ENCODE data around the gene WNT9B.

DNA sequence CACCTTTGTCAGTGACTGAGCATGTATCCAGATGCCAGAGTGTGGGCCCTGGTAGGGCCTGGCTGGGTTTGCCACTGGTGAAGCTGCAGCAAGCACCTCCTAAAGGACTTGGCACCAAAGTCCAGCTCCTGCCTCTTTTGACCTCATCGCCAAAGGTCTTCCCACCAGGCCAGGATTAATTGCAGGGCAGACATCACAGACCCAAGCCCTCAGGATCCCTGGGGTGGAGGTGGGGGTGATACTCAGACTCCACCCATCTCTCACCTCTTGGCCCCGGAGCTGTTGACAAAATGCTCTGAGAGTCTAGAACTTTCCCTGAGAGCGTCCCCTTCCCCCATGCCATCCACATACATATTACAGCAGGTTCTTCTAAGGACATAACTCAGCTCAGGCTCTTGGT lies 37.5 kb upstream of the WNT9B start:
- no peak for TF ChIP-seq POLR2A (IDR thresholded peaks at IDR 0.05)
- TF ChIP-seq, protein P1, sequence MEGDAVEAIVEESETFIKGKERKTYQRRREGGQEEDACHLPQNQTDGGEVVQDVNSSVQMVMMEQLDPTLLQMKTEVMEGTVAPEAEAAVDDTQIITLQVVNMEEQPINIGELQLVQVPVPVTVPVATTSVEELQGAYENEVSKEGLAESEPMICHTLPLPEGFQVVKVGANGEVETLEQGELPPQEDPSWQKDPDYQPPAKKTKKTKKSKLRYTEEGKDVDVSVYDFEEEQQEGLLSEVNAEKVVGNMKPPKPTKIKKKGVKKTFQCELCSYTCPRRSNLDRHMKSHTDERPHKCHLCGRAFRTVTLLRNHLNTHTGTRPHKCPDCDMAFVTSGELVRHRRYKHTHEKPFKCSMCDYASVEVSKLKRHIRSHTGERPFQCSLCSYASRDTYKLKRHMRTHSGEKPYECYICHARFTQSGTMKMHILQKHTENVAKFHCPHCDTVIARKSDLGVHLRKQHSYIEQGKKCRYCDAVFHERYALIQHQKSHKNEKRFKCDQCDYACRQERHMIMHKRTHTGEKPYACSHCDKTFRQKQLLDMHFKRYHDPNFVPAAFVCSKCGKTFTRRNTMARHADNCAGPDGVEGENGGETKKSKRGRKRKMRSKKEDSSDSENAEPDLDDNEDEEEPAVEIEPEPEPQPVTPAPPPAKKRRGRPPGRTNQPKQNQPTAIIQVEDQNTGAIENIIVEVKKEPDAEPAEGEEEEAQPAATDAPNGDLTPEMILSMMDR (IDR thresholded peaks at IDR 0.05), result no peak
- TF ChIP-seq POLR2AphosphoS5 (IDR thresholded peaks at IDR 0.05), result no peak
- TF ChIP-seq EP300 (IDR thresholded peaks at IDR 0.05), result no peak

Measured in gastroesophageal sphincter (tissue), 3 donors.